WI38 (cell line): ENCODE measurements around the gene HSP90AA1.
"Not testable (repeated sequence)": the region's sequence is repeated elsewhere in the genome, so short reads cannot be mapped to it uniquely, and the experiment has no call there.

Source experiments
- H3K4me3 ChIP-seq: 2 replicates; pipeline ENCODE4 v1.5.1; 2011; ENCODE audit warnings: low read depth, mild to moderate bottlenecking, control low read depth, low read length
- TF ChIP-seq, protein P1 (sequence below): IDR thresholded peaks from 2 replicates; pipeline ENCODE4 v1.5.1; 2012; ENCODE audit warnings: low read depth, mild to moderate bottlenecking, control low read depth, low read length

Gene HSP90AA1

DNA sequence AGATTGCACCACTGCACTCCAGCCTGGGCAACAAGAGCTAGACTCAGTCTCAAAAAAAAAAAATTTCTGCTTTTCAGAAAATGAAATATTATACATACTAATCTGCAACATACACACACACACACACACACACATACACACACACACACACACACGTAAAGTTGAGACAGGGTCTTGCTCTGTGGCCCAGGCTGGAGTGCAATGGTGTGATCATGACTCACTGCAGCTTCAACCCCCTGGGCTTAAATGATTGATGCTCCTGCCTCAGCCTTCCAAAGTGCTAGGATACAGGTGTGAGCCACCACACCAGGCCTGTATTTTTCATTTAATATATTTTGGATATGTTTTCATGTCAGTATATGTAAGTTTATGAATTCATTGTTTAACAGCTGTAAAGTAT lies 34.0 kb upstream of the HSP90AA1 start:
- TF ChIP-seq, protein P1, sequence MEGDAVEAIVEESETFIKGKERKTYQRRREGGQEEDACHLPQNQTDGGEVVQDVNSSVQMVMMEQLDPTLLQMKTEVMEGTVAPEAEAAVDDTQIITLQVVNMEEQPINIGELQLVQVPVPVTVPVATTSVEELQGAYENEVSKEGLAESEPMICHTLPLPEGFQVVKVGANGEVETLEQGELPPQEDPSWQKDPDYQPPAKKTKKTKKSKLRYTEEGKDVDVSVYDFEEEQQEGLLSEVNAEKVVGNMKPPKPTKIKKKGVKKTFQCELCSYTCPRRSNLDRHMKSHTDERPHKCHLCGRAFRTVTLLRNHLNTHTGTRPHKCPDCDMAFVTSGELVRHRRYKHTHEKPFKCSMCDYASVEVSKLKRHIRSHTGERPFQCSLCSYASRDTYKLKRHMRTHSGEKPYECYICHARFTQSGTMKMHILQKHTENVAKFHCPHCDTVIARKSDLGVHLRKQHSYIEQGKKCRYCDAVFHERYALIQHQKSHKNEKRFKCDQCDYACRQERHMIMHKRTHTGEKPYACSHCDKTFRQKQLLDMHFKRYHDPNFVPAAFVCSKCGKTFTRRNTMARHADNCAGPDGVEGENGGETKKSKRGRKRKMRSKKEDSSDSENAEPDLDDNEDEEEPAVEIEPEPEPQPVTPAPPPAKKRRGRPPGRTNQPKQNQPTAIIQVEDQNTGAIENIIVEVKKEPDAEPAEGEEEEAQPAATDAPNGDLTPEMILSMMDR = no peak
- H3K4me3 ChIP-seq = no peak overlapping the region

DNA sequence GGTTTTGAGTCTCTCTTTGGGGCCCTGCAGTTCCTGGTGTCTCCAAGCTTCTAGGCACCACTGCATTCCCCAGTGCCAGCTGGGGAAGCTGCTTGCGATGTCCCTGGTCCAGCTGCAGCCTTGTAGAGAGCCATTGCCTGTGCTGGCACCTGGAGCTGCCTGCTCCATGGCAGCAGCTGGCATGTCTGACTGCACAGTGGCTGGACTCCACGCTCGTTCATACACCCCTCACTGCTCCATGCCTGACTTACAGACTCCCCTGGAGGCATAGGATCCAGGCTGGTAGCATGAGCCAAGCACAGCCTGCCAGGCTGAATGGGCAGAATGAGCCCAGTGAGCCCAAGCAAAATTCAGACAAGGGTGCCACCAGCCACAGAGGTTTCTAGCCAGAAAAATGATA lies 31.0 kb upstream of the HSP90AA1 start:
- H3K4me3 ChIP-seq = no peak overlapping the region
- TF ChIP-seq, protein P1 = no peak

DNA sequence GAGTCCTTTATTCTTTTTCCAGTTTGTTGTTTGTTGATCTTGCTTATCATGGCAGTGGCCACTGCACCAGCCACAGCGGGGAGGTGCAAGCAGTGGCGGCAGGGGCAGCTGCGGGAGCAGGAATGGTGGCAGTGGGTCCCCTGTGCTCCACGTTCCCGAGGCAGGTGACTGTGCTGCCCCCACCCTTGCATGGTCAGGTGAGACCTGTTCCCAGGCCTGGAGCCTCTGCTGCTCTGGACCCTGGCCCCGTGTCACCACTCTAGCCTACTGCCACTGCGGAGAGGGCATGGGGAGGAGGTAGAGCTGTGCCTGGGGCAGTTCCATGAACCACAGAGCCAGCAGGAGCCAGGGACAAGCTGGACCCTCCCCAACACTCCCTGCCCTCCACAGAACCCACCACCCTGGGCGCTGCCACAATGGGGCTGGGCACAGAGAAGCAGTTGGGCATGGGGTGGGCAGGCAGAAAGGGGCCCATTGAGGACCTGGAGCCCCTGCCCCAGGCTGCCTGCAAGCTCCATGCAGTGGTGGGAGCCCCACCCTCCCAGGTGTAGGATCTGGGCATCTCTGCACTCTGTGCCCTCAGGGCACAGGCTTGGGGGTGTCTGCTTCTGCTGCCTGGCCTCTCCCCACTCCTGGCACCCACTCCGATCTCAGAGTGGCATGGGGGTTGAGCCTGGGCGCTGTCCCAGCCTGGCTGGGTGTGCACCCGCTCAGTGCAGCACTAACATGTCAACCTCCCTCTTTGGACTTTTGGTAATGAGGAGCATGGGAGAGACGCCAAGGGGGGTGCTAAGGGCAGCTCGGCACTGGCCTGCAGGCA lies 29.7 kb upstream of the HSP90AA1 start:
- TF ChIP-seq, protein P1 = no peak
- no peak overlapping the region for H3K4me3 ChIP-seq

DNA sequence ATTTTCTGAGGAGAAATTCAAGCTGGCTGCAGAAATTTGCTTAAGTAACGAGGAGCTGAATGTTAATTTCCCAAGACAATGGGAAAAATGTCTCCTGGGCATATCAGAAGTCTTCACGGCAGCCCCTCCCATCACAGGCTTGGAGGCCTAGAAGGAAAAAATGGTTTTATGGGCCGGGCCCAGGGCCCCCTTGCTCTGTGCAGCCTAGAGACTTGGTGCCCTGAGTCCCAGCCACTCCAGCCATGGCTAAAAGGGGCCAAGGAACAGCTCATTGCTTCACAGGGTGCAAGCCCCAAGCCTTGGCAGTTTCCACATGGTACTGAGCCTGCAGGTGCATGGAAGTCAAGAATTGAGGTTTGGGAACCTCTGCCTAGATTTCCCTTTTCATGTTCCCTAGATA lies 24.3 kb upstream of the HSP90AA1 start:
- TF ChIP-seq, protein P1 = no peak
- no peak overlapping the region for H3K4me3 ChIP-seq

DNA sequence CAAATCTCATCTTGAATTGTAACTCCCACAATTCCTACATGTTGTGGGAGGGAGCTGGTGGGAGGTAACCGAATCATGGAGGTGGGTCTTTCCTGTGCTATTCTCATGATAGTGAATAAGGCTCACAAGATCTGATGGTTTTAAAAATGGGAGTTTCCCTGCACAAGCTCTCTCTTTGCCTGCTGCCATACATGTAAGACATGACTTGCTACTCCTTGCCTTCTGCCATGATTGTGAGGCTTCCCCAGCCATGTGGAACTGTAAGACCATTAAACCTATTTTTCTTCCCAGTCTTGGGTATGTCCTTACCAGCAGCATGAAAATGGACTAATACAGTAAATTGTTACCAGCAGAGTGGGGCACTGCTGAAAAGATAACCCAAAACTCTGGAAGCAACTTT lies 22.5 kb upstream of the HSP90AA1 start:
- H3K4me3 ChIP-seq = not testable (repeated sequence)

DNA sequence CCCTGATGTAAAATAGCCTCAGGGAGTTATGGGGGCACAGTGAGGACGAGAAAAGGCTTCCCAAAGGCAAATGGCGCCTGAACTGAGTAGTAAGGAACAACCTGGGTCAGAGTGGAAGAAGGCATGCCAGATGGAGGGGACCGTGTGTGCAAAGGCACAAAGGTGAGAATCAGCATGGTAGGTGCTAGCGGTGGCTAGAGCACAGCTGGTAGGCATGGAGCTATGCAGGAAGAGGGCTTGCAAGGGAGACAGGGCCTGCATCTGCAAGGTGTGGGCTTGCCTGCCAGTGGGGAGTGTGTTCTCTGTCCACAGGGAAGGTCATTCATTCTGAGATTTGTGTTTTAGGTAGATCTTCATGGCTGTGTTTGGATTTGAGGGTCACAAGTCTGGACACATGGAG lies 18.5 kb upstream of the HSP90AA1 start:
- TF ChIP-seq, protein P1 = no peak
- no peak overlapping the region for H3K4me3 ChIP-seq

DNA sequence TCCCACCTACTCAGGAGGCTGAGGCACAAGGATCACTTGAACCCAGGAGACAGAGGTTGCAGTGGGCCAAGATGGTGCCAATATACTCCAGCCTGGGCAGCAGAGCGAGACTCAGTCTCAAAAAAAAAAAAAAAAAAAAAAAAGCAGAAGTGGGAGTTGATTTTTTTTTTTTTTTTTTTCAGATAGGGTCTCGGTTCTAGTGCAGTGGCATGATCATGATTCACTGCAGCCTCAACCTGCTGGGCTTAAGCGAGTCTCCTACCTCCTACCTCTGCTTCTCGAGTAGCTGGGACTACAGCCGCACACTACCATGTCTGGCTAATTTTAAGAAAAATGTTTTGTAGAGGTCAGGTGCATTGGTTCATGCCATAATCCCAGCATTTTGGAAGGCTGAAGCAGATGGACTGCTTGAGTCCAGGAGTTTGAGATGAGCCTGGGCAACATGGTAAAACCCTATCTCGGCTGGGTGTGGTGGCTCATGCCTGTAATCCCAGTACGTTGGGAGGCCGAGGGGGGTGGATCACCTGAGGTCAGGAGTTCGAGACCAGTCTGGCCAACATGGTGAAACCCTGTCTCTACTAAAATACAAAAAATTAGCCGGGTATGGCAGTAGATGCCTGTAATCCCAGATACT lies 16.3 kb upstream of the HSP90AA1 start:
- no peak overlapping the region for H3K4me3 ChIP-seq
- TF ChIP-seq, protein P1 = no peak
